HG02610 (cell line): ENCODE measurements around the gene CACNA2D2.

Experiments used
- ATAC-seq: cut with Tn5 transposase; IDR thresholded peaks from one replicate; pipeline ENCODE4 v1.9.1; 2021; ENCODE audit warnings: mild to moderate bottlenecking, moderate library complexity; ENCODE audit not compliant: unreplicated experiment

CACNA2D2 gene

GRCh38 chr3:50408443-50408944 is 94.9 kb downstream of the CACNA2D2 start:
- ATAC-seq: no peak

DNA sequence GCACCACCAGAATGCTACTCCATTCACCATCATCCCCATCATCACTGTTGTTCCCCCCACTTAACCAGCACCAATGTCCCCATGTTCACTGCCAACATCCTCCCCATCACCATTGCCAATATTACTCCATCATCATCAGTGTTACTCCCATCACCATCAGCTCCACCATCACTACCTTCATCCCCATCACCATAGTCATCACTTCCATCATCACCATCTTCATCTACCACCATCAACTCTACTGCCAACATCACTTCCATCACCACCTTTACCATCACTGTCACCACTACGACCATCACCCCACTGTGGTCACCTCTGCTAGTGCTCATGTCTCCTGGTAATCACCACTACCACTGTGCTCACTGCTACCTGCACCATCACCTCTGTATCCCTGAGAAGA is 96.9 kb downstream of the CACNA2D2 start:
- no peak for ATAC-seq

DNA sequence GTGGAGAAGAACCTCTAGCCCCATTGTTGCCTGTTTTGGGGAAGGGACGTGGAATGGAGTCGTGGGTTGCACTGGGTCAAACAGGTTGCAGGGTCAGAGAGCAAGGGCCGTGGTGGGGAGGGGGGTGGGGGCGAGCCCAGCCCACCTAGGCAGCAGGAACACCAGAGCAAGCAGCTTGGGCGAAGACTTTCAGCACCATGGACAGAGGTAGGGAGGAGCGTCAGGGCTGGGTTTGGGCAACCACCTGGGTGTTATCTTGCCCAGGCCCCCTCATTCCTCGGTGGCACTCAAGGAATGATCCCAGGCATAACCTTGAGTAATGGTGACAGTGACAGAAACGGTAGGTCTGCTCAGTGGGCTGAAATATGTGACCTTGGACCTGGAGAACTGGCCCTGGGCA is 98.2 kb downstream of the CACNA2D2 start:
- ATAC-seq: no peak

DNA sequence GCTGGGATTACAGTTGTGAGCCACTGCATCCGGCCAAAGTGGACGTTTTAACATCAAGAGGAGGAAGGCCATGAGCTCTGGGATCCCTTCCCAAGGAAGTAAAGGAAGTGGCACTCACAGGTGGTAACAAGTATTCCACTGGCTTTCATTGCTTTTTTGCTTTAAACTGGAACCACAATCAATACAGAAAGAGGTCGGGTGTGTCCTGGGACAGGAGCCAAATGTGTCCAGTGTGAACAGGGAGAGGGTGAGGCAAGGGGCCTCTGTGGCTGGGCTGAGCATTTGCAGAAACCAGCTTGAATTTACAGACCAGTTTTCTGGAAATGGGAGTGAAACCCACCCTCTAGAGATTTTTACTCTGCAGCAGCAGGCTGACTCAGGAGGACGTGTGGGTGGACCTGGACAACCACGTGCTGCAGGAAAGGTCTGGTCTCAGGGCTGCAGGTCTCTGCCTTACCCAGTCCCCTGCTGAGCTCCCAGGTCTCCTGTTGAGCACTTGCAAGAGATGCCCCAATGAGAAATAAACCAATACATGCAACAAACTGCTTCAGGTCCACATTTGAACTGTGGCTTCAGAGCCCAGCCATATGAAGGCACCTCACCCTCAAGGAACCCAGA is 101.3 kb downstream of the CACNA2D2 start:
- no peak for ATAC-seq

- ATAC-seq: no peak
Observed at GRCh38 chr3:50396502-50396901, 106.9 kb downstream of the CACNA2D2 start.

DNA sequence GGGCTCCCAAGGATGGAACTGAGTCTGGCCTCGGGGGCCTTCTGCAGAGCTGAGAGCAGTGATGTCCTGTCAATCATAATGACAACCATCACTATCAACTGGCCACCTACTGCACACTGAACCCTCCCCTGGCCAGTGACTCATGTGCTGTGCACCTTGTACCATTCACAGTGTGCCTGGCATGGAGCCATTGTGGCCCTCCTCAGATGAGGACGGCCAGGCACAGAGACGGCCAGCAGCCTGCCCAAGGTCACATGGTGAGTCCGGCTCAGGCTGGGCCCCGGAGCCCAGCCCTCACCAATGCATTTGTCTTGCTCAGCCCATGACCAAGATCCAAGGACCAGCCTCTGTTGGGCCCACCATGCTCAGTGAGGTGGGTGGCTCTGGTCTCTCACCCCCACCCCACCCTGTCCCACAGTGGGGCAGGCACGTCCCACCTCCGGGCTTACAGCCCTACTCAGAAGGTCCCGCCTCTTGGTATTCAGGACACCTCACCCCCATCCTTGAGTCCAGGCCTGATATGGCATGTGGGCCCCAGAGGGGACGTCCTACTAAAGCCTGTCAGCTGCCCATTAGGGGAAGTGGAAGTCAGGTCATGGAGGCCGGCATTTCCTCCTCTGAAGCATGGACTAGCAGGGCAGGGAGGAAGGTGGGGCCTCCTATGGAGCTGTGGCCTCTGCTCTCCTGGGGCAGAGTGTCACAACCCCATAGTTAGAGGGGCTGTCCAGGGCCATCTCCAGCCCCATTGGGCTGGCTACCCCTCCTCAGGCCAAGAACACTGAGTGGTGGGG is 108.2 kb downstream of the CACNA2D2 start:
- no peak for ATAC-seq

DNA sequence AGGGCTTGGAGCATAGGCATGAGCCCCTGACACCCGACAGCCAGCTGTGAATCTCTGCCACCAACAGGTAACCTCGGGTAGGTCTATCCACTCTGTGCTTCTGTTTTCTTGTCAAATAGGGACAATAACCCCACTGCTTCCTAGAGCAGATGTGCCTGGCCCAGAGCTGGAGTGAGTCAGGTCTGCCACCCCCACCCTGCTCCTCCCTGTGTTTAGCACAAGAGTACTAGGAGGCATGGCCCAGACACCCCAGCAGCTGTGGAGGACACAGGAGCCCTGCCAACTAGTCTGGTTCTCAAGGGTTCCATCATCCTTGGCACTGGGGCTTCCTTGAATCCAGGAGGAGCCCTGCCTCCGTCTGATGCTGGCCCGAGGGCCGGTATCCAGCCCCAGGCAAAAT is 110.4 kb downstream of the CACNA2D2 start:
- no peak for ATAC-seq

DNA sequence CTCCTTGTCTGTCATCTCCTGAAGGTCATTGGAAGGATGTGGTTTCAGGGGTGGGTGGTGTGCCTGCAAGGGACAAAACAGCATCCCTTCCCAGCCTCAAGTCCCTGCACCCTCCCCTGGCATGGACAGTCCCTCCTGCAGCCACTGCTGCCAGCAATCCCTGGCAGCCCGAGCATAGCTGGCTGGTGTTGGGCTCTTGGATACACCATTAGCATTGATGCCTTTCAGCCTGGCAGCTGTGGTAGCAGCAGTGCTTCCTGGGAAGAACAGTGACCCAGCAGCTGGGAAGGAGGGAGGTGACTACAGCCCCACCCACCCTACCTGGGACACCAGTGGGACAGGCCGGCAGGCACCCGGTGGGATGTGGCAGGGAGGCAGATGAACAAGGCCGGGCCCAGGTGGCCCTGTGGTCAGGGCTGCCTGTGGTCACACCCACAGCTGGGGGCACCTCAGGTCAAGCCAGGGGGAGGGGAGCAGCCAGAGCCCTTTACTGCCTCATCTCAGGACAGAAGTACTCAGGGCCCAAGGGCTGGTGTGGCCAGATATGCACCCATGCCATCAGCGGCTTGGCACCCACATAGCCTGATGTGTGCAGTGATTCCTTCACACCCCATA is 111.2 kb downstream of the CACNA2D2 start:
- no peak for ATAC-seq

DNA sequence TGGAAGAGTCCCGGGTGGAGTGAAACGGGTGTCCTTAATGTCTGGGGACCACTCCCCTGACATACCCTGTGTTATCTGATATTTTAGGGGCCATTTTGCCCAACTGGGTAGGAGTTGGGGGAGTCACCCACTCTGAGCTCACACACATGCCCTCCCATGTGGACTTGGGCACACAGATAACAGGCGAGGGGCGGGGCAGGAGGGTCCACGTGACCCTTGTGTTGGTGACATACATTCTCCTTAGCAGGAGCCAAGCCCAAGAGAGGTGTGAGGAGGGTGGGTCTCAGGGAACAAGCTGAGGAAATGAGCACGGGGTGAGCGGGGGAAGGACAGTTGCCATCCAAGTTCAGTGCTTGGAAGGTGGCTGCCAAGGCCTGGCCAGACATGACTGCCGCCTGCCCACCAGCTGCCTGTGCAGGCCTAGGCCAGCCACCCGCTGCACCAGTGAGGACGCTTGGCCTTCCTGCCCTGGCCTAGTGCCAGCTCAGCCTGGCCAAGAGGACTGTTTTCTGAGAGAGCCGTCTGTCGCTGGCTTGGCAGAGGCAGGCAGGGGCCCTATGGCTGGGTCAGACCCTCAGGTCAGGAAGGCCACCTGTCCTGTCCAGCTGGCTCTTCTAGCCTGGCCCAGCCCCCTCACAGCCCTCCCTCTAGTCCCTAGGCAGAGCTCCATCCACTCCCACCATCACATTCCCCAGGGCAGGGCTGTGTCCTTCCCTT is 112.8 kb downstream of the CACNA2D2 start:
- ATAC-seq: no peak

GRCh38 chr3:50389414-50389767 is 114.0 kb downstream of the CACNA2D2 start:
- no peak for ATAC-seq

DNA sequence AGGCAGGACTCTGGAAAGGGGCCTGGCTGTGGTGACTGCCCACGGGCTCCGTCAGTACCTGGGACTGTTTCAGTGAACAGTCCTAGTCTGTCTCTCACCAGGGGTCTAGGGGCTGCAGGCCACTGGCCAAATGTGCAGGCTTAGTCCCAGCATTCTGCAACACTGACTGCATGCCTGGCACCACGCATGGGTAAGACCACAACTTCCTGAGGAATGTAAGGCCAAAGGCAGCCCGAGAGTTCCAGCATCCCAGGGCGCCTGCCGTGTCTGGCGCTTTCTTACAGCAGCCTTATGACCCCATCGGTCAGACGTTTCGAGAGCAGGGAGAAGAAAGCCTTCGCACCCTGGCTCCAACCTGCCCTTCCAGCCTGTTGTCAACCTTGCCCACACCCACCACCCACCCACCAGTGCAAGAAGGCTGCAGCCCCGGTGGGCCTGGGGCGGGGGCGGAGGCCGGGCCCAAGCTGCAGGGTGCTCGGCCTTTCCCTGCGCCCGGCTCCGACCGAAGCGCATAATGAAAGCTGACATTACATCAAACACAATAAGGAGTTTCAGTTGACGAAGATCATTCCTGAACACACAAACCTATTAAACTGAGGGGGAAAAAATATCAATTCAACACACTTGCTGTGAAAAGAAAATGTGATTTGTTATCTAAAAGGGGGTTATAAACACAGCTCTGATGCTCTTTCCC is 114.6 kb downstream of the CACNA2D2 start:
- ATAC-seq: no peak

- no peak for ATAC-seq
Observed at GRCh38 chr3:50388016-50388719, 115.3 kb downstream of the CACNA2D2 start.

DNA sequence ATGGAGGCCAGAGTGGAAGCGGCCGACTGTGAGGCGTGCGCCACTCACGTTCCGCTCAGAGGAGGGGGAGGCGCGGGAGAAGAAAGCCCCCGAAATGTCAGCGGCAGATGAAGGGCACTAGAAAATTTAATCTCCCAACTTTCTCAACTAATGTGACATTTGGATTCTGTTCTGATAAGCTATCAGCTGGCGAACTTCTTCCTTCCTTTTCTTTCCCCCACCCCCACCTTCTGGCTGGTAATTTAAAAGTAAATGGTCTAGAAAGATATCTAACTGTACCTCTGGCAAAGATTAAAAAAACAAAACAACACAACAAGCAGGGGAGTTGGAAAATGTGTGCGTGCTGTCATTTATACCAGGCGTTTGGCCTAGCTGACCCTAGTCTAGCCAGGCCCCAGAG is 117.7 kb downstream of the CACNA2D2 start:
- ATAC-seq: no peak

DNA sequence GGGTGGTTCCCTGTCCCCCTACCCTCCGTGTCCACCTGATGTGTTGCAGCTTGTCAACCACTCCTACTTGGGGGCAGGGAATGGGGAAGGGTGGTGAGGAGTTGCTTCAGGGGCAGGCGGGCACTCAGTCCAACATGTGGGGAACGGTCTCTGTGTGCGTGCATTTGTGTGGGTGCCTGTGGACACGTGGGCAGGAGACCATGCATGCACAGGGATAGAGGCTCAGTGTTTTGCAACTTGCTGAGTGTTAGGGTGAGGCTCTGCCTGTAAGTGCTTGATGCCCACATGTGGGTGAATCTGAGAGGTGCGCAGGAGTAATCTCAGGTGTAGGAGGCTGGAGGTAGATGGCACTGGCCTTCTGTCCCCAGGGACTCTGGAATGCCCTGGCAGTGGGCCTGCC is 119.7 kb downstream of the CACNA2D2 start:
- no peak for ATAC-seq

- ATAC-seq: no peak
Observed at GRCh38 chr3:50382722-50383121, 120.7 kb downstream of the CACNA2D2 start.

- no peak for ATAC-seq
Observed at GRCh38 chr3:50381383-50381782, 122.1 kb downstream of the CACNA2D2 start.

- ATAC-seq: no peak
Observed at GRCh38 chr3:50380405-50381085, 122.9 kb downstream of the CACNA2D2 start.

GRCh38 chr3:50378757-50379156 is 124.7 kb downstream of the CACNA2D2 start:
- ATAC-seq: no peak

- no peak for ATAC-seq
Observed at GRCh38 chr3:50378024-50378423, 125.4 kb downstream of the CACNA2D2 start.
